ENCODE data around the gene TAPT1. TPM values are rescaled to one million over a fixed set of nuclear protein-coding genes. Genes with fewer than 3 reads are reported as not detected.

The TAPT1 gene
- total and polyA plus RNA-seq, 2 of the 13 experiments (the other 11 are each of a cell fraction or from before 2014, with no cell fraction given) = 24.5 to 25.3 TPM

GRCh38 chr4:16250661-16251365 lies 24.5 kb upstream of the TAPT1 start (continued):
- TF ChIP-seq ZKSCAN8 (CRISPR knock-in tag; IDR thresholded peaks at IDR 0.05; ENCODE audit: borderline replicate concordance) (peak; percentile 65; the same call in 1 of the 2 replicates), ZNF713 (CRISPR knock-in tag; IDR thresholded peaks at IDR 0.05) (no peak), SOX6 (IDR thresholded peaks at IDR 0.05) (no peak), SOX6 (CRISPR knock-in tag; IDR thresholded peaks at IDR 0.05) (peak; percentile 79), MIER3 (CRISPR knock-in tag; IDR thresholded peaks at IDR 0.05; ENCODE audit: borderline replicate concordance) (0 out of 2 replicates have a peak, but pooled peaks have one; percentile 57), ZNF629 (CRISPR knock-in tag; conservative IDR thresholded peaks at IDR 0.05) (peak; percentile 56), KDM6A (CRISPR knock-in tag; IDR thresholded peaks at IDR 0.05; ENCODE audit: low read depth) (0 out of 2 replicates have a peak, but pooled peaks have one; percentile 47), DMAP1 (CRISPR knock-in tag; IDR thresholded peaks at IDR 0.05) (no peak), ZNF878 (CRISPR knock-in tag; IDR thresholded peaks at IDR 0.05) (no peak), RXRA (CRISPR knock-in tag; IDR thresholded peaks at IDR 0.05) (peak; percentile 79; the same call in 1 of the 2 replicates), FOXP1 (IDR thresholded peaks at IDR 0.05) (no peak), FOXP1 (CRISPR knock-in tag; IDR thresholded peaks at IDR 0.05) (peak; percentile 56; the same call in 1 of the 2 replicates), SKI (IDR thresholded peaks at IDR 0.05; ENCODE audit: partially characterized antibody) (peak; percentile 93), REPIN1 (CRISPR knock-in tag; IDR thresholded peaks at IDR 0.05; ENCODE audit: borderline replicate concordance, low read depth) (no peak), CREB1 (IDR thresholded peaks at IDR 0.05) (no peak), CREB1 (CRISPR knock-in tag; IDR thresholded peaks at IDR 0.05) (peak; percentile 58), SOX13 (IDR thresholded peaks at IDR 0.05) (0 out of 2 replicates have a peak, but pooled peaks have one; percentile 10), SOX13 (CRISPR knock-in tag; conservative IDR thresholded peaks at IDR 0.05 in 1 of 2, IDR thresholded peaks at IDR 0.05 in 1 of 2) (peak in 1 of 2 experiments; percentile 83; a peak in 2 of 4 replicates), ASH2L (IDR thresholded peaks at IDR 0.05; ENCODE audit: insufficient read length, low read depth, low read length) (peak; percentile 78), ZSCAN31 (CRISPR knock-in tag; IDR thresholded peaks at IDR 0.05; ENCODE audit: low read depth) (no peak), KDM2A (CRISPR knock-in tag; IDR thresholded peaks at IDR 0.05; ENCODE audit: borderline replicate concordance, low read depth) (no peak), TCF7 (IDR thresholded peaks at IDR 0.05; ENCODE audit: low read depth) (peak; percentile 45), FOXA1 (IDR thresholded peaks at IDR 0.05) (no peak), FOXA1 (CRISPR knock-in tag; IDR thresholded peaks at IDR 0.05) (peak; percentile 59), RARA (CRISPR knock-in tag; IDR thresholded peaks at IDR 0.05) (peak; percentile 90), NFIC (IDR thresholded peaks at IDR 0.05; ENCODE audit: low read length) (peak; percentile 31; the same call in 1 of the 2 replicates)
- TF ChIP-seq, protein P1, sequence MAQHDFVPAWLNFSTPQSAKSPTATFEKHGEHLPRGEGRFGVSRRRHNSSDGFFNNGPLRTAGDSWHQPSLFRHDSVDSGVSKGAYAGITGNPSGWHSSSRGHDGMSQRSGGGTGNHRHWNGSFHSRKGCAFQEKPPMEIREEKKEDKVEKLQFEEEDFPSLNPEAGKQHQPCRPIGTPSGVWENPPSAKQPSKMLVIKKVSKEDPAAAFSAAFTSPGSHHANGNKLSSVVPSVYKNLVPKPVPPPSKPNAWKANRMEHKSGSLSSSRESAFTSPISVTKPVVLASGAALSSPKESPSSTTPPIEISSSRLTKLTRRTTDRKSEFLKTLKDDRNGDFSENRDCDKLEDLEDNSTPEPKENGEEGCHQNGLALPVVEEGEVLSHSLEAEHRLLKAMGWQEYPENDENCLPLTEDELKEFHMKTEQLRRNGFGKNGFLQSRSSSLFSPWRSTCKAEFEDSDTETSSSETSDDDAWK (CRISPR knock-in tag; IDR thresholded peaks at IDR 0.05) = no peak

All from HepG2 (cell line).